Measurements from ENCODE around the gene PACRG.

The PACRG gene

DNA sequence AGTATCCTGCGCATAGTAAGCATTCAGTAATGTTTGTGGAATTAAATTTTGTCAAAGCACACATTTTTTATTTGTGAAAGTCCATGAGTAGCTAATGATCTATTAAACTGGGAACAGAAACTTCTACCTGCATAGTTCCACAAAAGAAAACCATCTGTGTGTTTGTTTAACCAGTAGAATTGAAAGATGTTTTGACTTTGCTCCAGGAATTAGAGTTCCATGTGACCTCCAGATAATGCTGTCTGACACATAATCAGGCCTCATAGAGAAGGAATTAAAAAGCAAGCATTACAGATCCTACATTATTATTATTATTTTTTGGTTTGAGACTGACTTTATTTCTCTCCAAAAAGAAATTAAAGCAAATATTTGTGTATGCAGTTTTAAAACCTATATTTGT is 126.5 kb downstream of the PACRG start:
- TF ChIP-seq EZH2phosphoT487 (conservative IDR thresholded peaks at IDR 0.05; ENCODE audit: low read length): no peak
- TF ChIP-seq CTCF (IDR thresholded peaks at IDR 0.05; ENCODE audit: insufficient read depth, low read length, poor library complexity, severe bottlenecking): no peak
- no peak overlapping the region for H3K4me3 ChIP-seq (ENCODE audit: insufficient read depth, low read length, poor library complexity, severe bottlenecking)
- H3F3A ChIP-seq (ENCODE audit: insufficient read depth): no peaks in the 10 kb centered on the region
- H3K9me3 ChIP-seq (ENCODE audit: insufficient read depth, low read length): no peaks in the 10 kb centered on the region
- H2AFZ ChIP-seq (ENCODE audit: low read depth, low read length, severe bottlenecking): no peak overlapping the region
- H3K79me2 ChIP-seq (ENCODE audit: insufficient read depth, low read length): no peaks in the 10 kb centered on the region
- H3K27me3 ChIP-seq (ENCODE audit: low read length): no peaks in the 10 kb centered on the region
- H3K4me2 ChIP-seq (ENCODE audit: low read depth, low read length, poor library complexity, severe bottlenecking): no peak overlapping the region
- H3K36me3 ChIP-seq (ENCODE audit: low read length): no peaks in the 10 kb centered on the region
- no peak overlapping the region for H3K9ac ChIP-seq (ENCODE audit: low read length)
- no peaks in the 10 kb centered on the region for H3K9me2 ChIP-seq (replicated peaks; ENCODE audit: insufficient read depth, low read length)
- H4K20me1 ChIP-seq (ENCODE audit: low read depth, low read length): no peaks in the 10 kb centered on the region
- no peak overlapping the region for H3K27ac ChIP-seq (ENCODE audit: low read depth, low read length)

- Histone ChIP-seq H3F3A (ENCODE audit: insufficient read depth) (no peaks in the 10 kb centered on the region), H3K27me3 (ENCODE audit: low read length) (no peaks in the 10 kb centered on the region), H3K9me2 (replicated peaks; ENCODE audit: insufficient read depth, low read length) (no peaks in the 10 kb centered on the region), H3K79me2 (ENCODE audit: insufficient read depth, low read length) (no peaks in the 10 kb centered on the region), H3K36me3 (ENCODE audit: low read length) (no peaks in the 10 kb centered on the region), H3K4me2 (ENCODE audit: low read depth, low read length, poor library complexity, severe bottlenecking) (no peak overlapping the region), H3K4me3 (ENCODE audit: insufficient read depth, low read length, poor library complexity, severe bottlenecking) (no peak overlapping the region), H3K27ac (ENCODE audit: low read depth, low read length) (no peak overlapping the region), H2AFZ (ENCODE audit: low read depth, low read length, severe bottlenecking) (no peak overlapping the region), H3K9ac (ENCODE audit: low read length) (no peak overlapping the region), H4K20me1 (ENCODE audit: low read depth, low read length) (no peaks in the 10 kb centered on the region), H3K9me3 (ENCODE audit: insufficient read depth, low read length) (no peaks in the 10 kb centered on the region)
- no peak for TF ChIP-seq CTCF (IDR thresholded peaks at IDR 0.05; ENCODE audit: insufficient read depth, low read length, poor library complexity, severe bottlenecking)
- no peak for TF ChIP-seq EZH2phosphoT487 (conservative IDR thresholded peaks at IDR 0.05; ENCODE audit: low read length)
Measured at GRCh38 chr6:162854734-162855191, 127.0 kb downstream of the PACRG start.

GRCh38 chr6:162856885-162857284 is 129.1 kb downstream of the PACRG start:
- H2AFZ ChIP-seq (ENCODE audit: low read depth, low read length, severe bottlenecking): no peak overlapping the region
- no peaks in the 10 kb centered on the region for H3K79me2 ChIP-seq (ENCODE audit: insufficient read depth, low read length)
- H3K9ac ChIP-seq (ENCODE audit: low read length): no peak overlapping the region
- H3K27me3 ChIP-seq (ENCODE audit: low read length): no peaks in the 10 kb centered on the region
- no peaks in the 10 kb centered on the region for H3K9me2 ChIP-seq (replicated peaks; ENCODE audit: insufficient read depth, low read length)
- no peaks in the 10 kb centered on the region for H3F3A ChIP-seq (ENCODE audit: insufficient read depth)
- H3K9me3 ChIP-seq (ENCODE audit: insufficient read depth, low read length): no peaks in the 10 kb centered on the region
- no peaks in the 10 kb centered on the region for H4K20me1 ChIP-seq (ENCODE audit: low read depth, low read length)
- H3K27ac ChIP-seq (ENCODE audit: low read depth, low read length): no peak overlapping the region
- no peak overlapping the region for H3K4me3 ChIP-seq (ENCODE audit: insufficient read depth, low read length, poor library complexity, severe bottlenecking)
- no peak overlapping the region for H3K4me2 ChIP-seq (ENCODE audit: low read depth, low read length, poor library complexity, severe bottlenecking)
- no peak for TF ChIP-seq EZH2phosphoT487 (conservative IDR thresholded peaks at IDR 0.05; ENCODE audit: low read length)
- no peak for TF ChIP-seq CTCF (IDR thresholded peaks at IDR 0.05; ENCODE audit: insufficient read depth, low read length, poor library complexity, severe bottlenecking)
- no peaks in the 10 kb centered on the region for H3K36me3 ChIP-seq (ENCODE audit: low read length)
